ENCODE measurements around the gene RALGAPA2.

DNA sequence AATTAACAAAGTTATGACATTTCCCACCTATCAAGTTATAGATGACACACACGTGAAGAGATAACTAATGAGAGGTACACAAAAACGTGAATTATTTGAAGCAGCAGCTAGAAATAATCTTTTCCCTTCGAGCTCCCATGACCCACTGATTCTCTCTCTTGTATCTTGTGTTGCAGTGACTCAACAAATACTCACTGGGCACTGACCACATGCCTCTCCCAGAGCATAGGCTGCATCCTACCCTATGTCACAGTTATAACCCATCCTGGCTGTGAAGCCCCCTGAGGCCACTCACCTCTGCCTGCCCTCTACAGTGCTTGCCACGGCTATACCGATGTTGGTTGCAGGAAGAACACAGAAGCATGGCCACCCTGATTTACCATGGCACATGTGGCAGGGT lies 252.7 kb downstream of the RALGAPA2 start:
- TF ChIP-seq CTCF (conservative IDR thresholded peaks at IDR 0.05 in 1 of 2, IDR thresholded peaks at IDR 0.05 in 1 of 2; ENCODE audit: low read depth in 1 of 2, low read length in 2 of 2) (no peak), EZH2 (IDR thresholded peaks at IDR 0.05; ENCODE audit: low read length, missing control alignments) (no peak)
